HEK293 (cell line): ENCODE measurements around the gene SDCBP2.

ENCODE experiments used
- ZNF776 ChIP-seq: fragments of 450-650 bp; formaldehyde crosslinking; IDR thresholded peaks from 2 replicates; pipeline ENCODE4 v1.5.0; 2017; ENCODE audit warnings: missing biosample characterization, missing genetic modification characterization, borderline replicate concordance
- TF ChIP-seq, protein P1 (sequence below): fragments of 450-650 bp; formaldehyde crosslinking; IDR thresholded peaks from 2 replicates; pipeline ENCODE4 v1.5.1; 2016; ENCODE audit warnings: missing biosample characterization, missing genetic modification characterization
- TF ChIP-seq, protein P2 (sequence below): fragments of 450-650 bp; IDR thresholded peaks from 2 replicates; pipeline ENCODE4 v1.5.1; 2018; ENCODE audit warnings: missing biosample characterization, missing genetic modification characterization

DNA sequence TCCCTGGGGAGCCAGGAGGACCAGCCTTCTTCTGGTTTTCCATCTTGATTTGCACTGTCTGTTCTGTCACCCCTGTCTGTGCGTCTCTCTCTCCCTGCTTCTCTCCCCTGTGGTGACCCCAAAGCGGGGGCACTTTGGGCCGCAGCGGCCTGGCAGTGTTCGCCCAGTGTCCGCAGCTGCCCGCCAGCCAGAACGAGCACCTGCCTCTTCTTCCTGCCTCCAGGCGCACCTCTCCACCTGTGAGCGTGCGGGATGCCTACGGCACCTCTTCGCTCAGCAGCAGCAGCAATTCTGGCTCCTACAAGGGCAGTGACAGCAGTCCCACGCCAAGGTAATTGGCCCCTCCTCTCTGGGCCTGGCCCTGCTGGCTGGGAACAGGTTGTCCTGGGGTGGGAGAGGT, 32.0 kb downstream of the SDCBP2 start:
- no peak for TF ChIP-seq ZNF776
- TF ChIP-seq, protein P1, sequence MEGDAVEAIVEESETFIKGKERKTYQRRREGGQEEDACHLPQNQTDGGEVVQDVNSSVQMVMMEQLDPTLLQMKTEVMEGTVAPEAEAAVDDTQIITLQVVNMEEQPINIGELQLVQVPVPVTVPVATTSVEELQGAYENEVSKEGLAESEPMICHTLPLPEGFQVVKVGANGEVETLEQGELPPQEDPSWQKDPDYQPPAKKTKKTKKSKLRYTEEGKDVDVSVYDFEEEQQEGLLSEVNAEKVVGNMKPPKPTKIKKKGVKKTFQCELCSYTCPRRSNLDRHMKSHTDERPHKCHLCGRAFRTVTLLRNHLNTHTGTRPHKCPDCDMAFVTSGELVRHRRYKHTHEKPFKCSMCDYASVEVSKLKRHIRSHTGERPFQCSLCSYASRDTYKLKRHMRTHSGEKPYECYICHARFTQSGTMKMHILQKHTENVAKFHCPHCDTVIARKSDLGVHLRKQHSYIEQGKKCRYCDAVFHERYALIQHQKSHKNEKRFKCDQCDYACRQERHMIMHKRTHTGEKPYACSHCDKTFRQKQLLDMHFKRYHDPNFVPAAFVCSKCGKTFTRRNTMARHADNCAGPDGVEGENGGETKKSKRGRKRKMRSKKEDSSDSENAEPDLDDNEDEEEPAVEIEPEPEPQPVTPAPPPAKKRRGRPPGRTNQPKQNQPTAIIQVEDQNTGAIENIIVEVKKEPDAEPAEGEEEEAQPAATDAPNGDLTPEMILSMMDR (tag by site-specific recombination): no peak
- TF ChIP-seq, protein P2, sequence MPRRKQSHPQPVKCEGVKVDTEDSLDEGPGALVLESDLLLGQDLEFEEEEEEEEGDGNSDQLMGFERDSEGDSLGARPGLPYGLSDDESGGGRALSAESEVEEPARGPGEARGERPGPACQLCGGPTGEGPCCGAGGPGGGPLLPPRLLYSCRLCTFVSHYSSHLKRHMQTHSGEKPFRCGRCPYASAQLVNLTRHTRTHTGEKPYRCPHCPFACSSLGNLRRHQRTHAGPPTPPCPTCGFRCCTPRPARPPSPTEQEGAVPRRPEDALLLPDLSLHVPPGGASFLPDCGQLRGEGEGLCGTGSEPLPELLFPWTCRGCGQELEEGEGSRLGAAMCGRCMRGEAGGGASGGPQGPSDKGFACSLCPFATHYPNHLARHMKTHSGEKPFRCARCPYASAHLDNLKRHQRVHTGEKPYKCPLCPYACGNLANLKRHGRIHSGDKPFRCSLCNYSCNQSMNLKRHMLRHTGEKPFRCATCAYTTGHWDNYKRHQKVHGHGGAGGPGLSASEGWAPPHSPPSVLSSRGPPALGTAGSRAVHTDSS (tag by site-specific recombination): no peak
